HCT116 (cell line): ENCODE results near the gene TRIM24. TPM values are rescaled to one million over a fixed set of nuclear protein-coding genes. Genes with fewer than 3 reads are reported as not detected.

Experiments used
- ATAC-seq: fragments of 200-7000 bp; cut with Tn5 transposase; 2 replicates; pipeline ENCODE4 v1.9.1; 2020; ENCODE audit warnings: mild to moderate bottlenecking, moderate library complexity
- BruUV-seq: library from RNA; stranded (reverse); fragments of 400-500 nt; replicated peaks from 2 replicates; lab custom pipeline; 2021; lab: Mats Ljungman, UMichigan
- CTCF ChIA-PET: fragments of 300-600 bp; sonication (Branson Sonifier 250); formaldehyde crosslinking; loops from one replicate; lab custom pipeline; 2021; ENCODE audit warnings: antibody characterized with exemption; lab: Charles Lee
- POLR2A ChIA-PET: fragments of 300-600, 350-600 bp; sonication (Branson Sonifier 250); formaldehyde crosslinking; loops from one replicate; lab custom pipeline; 2021; ENCODE audit warnings: antibody characterized with exemption; lab: Charles Lee
- RAD21 ChIA-PET, 2 experiments: fragments of 300-600 bp; sonication (Branson Sonifier 250); formaldehyde crosslinking; loops; one replicate each; lab custom pipeline; 2023; ENCODE audit warnings: low total read pairs in 2 of 2; ENCODE audit not compliant: uncharacterized antibody in 2 of 2, unreplicated experiment in 2 of 2, low non-redundant PET in 1 of 2; lab: Charles Lee
- DNase-seq: peaks from one replicate; pipeline ENCODE4 v3.0.0-alpha.2; 2010; ENCODE audit warnings: low read depth, low spot score
- H2AFZ ChIP-seq: fragments of 200-600 bp; shearing (Covaris generic), sonication (generic); 2 replicates; pipeline ENCODE4 v1.6.1; 2017; ENCODE audit warnings: low read depth, mixed run types, mixed read lengths, antibody characterized with exemption, low read length; ENCODE audit not compliant: poor library complexity, severe bottlenecking
- H3K27ac ChIP-seq: 2 replicates; pipeline ENCODE4 v1.5.1; 2012; ENCODE audit warnings: low read depth, low read length
- H3K27me3 ChIP-seq: fragments of 200-600 bp; sonication (generic); 2 replicates; pipeline ENCODE4 v1.6.1; 2016; ENCODE audit warnings: mixed run types, low read length, mixed read lengths; ENCODE audit not compliant: insufficient read depth
- H3K36me3 ChIP-seq, 2 experiments: fragments of 200-500 bp in 1 of 2; fragments of 200-600 bp in 1 of 2; sonication (Bioruptor generic) in 1 of 2; sonication (generic) in 1 of 2; 2 replicates each; pipeline versions ENCODE4 v1.5.1 to v1.6.1; 2014 to 2016; ENCODE audit warnings: low read length in 2 of 2, inconsistent platforms in 1 of 2, mixed read lengths in 1 of 2, mixed run types in 1 of 2; ENCODE audit not compliant: insufficient read depth in 2 of 2, control insufficient read depth in 1 of 2
- H3K4me1 ChIP-seq, 2 experiments: fragments of 200-600 bp in 1 of 2; sonication (generic) in 1 of 2; 2 replicates each; pipeline versions ENCODE4 v1.5.1 to v1.6.1; 2012 to 2017; ENCODE audit warnings: low read length in 2 of 2, inconsistent platforms in 1 of 2, mild to moderate bottlenecking in 1 of 2, mixed read lengths in 1 of 2, mixed run types in 1 of 2, moderate library complexity in 1 of 2; ENCODE audit not compliant: insufficient read depth in 2 of 2, control insufficient read depth in 1 of 2
- H3K4me2 ChIP-seq: fragments of 200-600 bp; sonication (generic); 2 replicates; pipeline ENCODE4 v1.6.1; 2017; ENCODE audit warnings: mixed run types, low read length, mixed read lengths
- H3K4me3 ChIP-seq, 2 experiments: fragments of 200-600 bp in 1 of 2; sonication (generic) in 1 of 2; replicated peaks in 1 of 2; 2 replicates each; pipeline ENCODE4 v1.5.1; 2011 to 2016; ENCODE audit warnings: low read length in 2 of 2, control low read depth in 1 of 2, low read depth in 1 of 2, mild to moderate bottlenecking in 1 of 2, mixed read lengths in 1 of 2, mixed run types in 1 of 2
- H3K79me2 ChIP-seq: fragments of 200-600 bp; sonication (generic); 2 replicates; pipeline ENCODE4 v1.6.1; 2017; ENCODE audit warnings: mild to moderate bottlenecking, mixed run types, low read length, moderate library complexity, mixed read lengths; ENCODE audit not compliant: insufficient read depth
- H3K9ac ChIP-seq: fragments of 200-600 bp; sonication (generic); 2 replicates; pipeline ENCODE4 v1.6.1; 2016; ENCODE audit warnings: low read length, mixed read lengths
- H3K9me2 ChIP-seq: fragments of 200-600 bp; sonication (generic), shearing (Covaris generic); 2 replicates; pipeline ENCODE4 v1.6.1; 2017; ENCODE audit warnings: mixed run types, mild to moderate bottlenecking, moderate library complexity; ENCODE audit not compliant: insufficient read depth
- H3K9me3 ChIP-seq, 2 experiments: fragments of 200-500 bp in 1 of 2; fragments of 200-600 bp in 1 of 2; sonication (Bioruptor generic) in 1 of 2; sonication (generic) in 1 of 2; 2 replicates each; pipeline ENCODE4 v1.6.1; 2014 to 2017; ENCODE audit warnings: low read length in 2 of 2, mixed read lengths in 2 of 2, inconsistent platforms in 1 of 2, low read depth in 1 of 2, mild to moderate bottlenecking in 1 of 2, mixed run types in 1 of 2, moderate library complexity in 1 of 2; ENCODE audit not compliant: control insufficient read depth in 1 of 2, insufficient read depth in 1 of 2
- H4K20me1 ChIP-seq: fragments of 200-600 bp; sonication (generic), shearing (Covaris generic); 2 replicates; pipeline ENCODE4 v1.6.1; 2017; ENCODE audit warnings: mixed run types, mild to moderate bottlenecking, moderate library complexity; ENCODE audit not compliant: insufficient read depth
- CBX3 ChIP-seq: IDR thresholded peaks from 2 replicates; pipeline ENCODE4 v1.6.1; 2012; ENCODE audit warnings: low read depth
- CTCF ChIP-seq, 3 experiments: fragments of 200-600 bp in 1 of 3; sonication (generic) in 1 of 3; IDR thresholded peaks in 2 of 3; conservative IDR thresholded peaks in 1 of 3; 2 replicates each; pipeline ENCODE4 v1.5.1; 2012 to 2017; ENCODE audit warnings: low read depth in 2 of 3, low read length in 2 of 3, antibody characterized with exemption in 1 of 3, borderline replicate concordance in 1 of 3, control low read depth in 1 of 3, mild to moderate bottlenecking in 1 of 3, mixed read lengths in 1 of 3, mixed run types in 1 of 3, moderate library complexity in 1 of 3; ENCODE audit not compliant: insufficient read depth in 1 of 3
- EGR1 ChIP-seq: IDR thresholded peaks from 2 replicates; pipeline ENCODE4 v1.6.1; 2012; ENCODE audit warnings: low read depth
- ELF1 ChIP-seq: IDR thresholded peaks from 2 replicates; pipeline ENCODE4 v1.6.1; 2012; ENCODE audit warnings: low read depth, borderline replicate concordance
- EZH2phosphoT487 ChIP-seq: fragments of 200-600 bp; IDR thresholded peaks from 2 replicates; pipeline ENCODE4 v1.6.1; 2018; ENCODE audit warnings: antibody characterized with exemption, borderline replicate concordance
- FOSL1 ChIP-seq: IDR thresholded peaks from 2 replicates; pipeline ENCODE4 v1.6.1; 2012; ENCODE audit warnings: low read depth
- JUND ChIP-seq: IDR thresholded peaks from 2 replicates; pipeline ENCODE4 v1.6.1; 2012
- POLR2AphosphoS5 ChIP-seq: IDR thresholded peaks from 2 replicates; pipeline ENCODE4 v1.6.1; 2011; ENCODE audit warnings: mild to moderate bottlenecking, low read depth, low read length, moderate library complexity
- SP1 ChIP-seq: IDR thresholded peaks from 2 replicates; pipeline ENCODE4 v1.6.1; 2012; ENCODE audit warnings: low read depth
- TCF7L2 ChIP-seq: IDR thresholded peaks from 2 replicates; pipeline ENCODE4 v1.7.0; 2011; ENCODE audit warnings: borderline replicate concordance, inconsistent platforms; ENCODE audit not compliant: insufficient read depth, insufficient read length; ENCODE audit errors: extremely low read depth
- YY1 ChIP-seq: IDR thresholded peaks from 2 replicates; pipeline ENCODE4 v1.6.1; 2011; ENCODE audit warnings: low read length, low read depth, moderate library complexity, mild to moderate bottlenecking; ENCODE audit not compliant: insufficient replicate concordance; ENCODE audit errors: extremely low read depth
- ZBTB33 ChIP-seq: IDR thresholded peaks from 2 replicates; pipeline ENCODE4 v1.6.1; 2011; ENCODE audit warnings: mild to moderate bottlenecking, low read length, moderate library complexity; ENCODE audit not compliant: insufficient replicate concordance; ENCODE audit errors: extremely low read depth
- ZNF274 ChIP-seq: fragments of 200-500 bp; sonication (Bioruptor generic); IDR thresholded peaks from 2 replicates; pipeline ENCODE4 v1.6.1; 2014; ENCODE audit warnings: mild to moderate bottlenecking, low read depth, low read length, inconsistent platforms
- intact Hi-C: fragments of 100-400 bp; cut with micrococcal nuclease; formaldehyde crosslinking; loops from 2 replicates; pipeline ENCODE4 v1.10.0; 2022
- total RNA-seq: library from RNA; stranded (reverse); gene quantifications from one replicate; pipeline ENCODE4 v1.2.1, GENCODE V29; 2021; ENCODE audit not compliant: unreplicated experiment

The TRIM24 gene
- total RNA-seq, 1 experiment from 2014 or later = 12.8 TPM

- no peaks in the 10 kb centered on the region for H3K36me3 ChIP-seq
- H3K79me2 ChIP-seq = no peaks in the 10 kb centered on the region
- H3K9me3 ChIP-seq = no peaks in the 10 kb centered on the region
- no peaks in the 10 kb centered on the region for H3K9me2 ChIP-seq
- H3K27ac ChIP-seq = no peak overlapping the region
- H2AFZ ChIP-seq = no peak overlapping the region
- ChIA-PET POLR2A (no interaction called here), RAD21 (no interaction called here), CTCF (no interaction called here)
- H4K20me1 ChIP-seq = no peaks in the 10 kb centered on the region
- H3K4me1 ChIP-seq = no peaks in the 10 kb centered on the region
- TF ChIP-seq ELF1 = no peak
- TF ChIP-seq CBX3 = no peak
- TF ChIP-seq TCF7L2 = no peak
- TF ChIP-seq POLR2AphosphoS5 = no peak
- TF ChIP-seq JUND = no peak
- no peak for TF ChIP-seq SP1
- TF ChIP-seq EGR1 = no peak
- no peak for TF ChIP-seq ZBTB33
- no peak for TF ChIP-seq YY1
- TF ChIP-seq EZH2phosphoT487 = no peak
- TF ChIP-seq CTCF (IDR thresholded peaks at IDR 0.05 in 2 of 3, conservative IDR thresholded peaks at IDR 0.05 in 1 of 3; ENCODE audit: borderline replicate concordance in 1 of 3, insufficient read depth in 1 of 3, low read depth in 2 of 3, low read length in 2 of 3) = no peak
- no peak for TF ChIP-seq FOSL1
- no peak for TF ChIP-seq ZNF274
- no TSS peak for BruUV-seq
- intact Hi-C loops = no loop called here
- DNase-seq (no peak), ATAC-seq (no peak)
- no peak overlapping the region for H3K4me3 ChIP-seq
- no peaks in the 10 kb centered on the region for H3K27me3 ChIP-seq
- no peak overlapping the region for H3K4me2 ChIP-seq
- no peak overlapping the region for H3K9ac ChIP-seq
Observed at GRCh38 chr7:138625849-138626230, 165.8 kb downstream of the TRIM24 start.
